Measurements from ENCODE around the gene MGARP.

Gene MGARP

GRCh38 chr4:139243448-139244365 lies 36.3 kb downstream of the MGARP start:
- DNase-seq, result no peak

GRCh38 chr4:139242511-139243051 lies 37.4 kb downstream of the MGARP start:
- no peak for DNase-seq

- DNase-seq, result no peak
These were observed 38.3 kb downstream of the MGARP start for GRCh38 chr4:139241784-139242151.

GRCh38 chr4:139241086-139241783 lies 38.8 kb downstream of the MGARP start:
- DNase-seq, result no peak

GRCh38 chr4:139239127-139239772 lies 40.8 kb downstream of the MGARP start:
- no peak for DNase-seq

- DNase-seq, result no peak
These were observed 45.8 kb downstream of the MGARP start for GRCh38 chr4:139234253-139234652.

GRCh38 chr4:139229534-139230039 lies 50.4 kb downstream of the MGARP start:
- DNase-seq, result peak; percentile 55

GRCh38 chr4:139227729-139228404 lies 52.2 kb downstream of the MGARP start:
- DNase-seq, result peak; percentile 27

- no peak for DNase-seq
These were observed 56.2 kb downstream of the MGARP start for GRCh38 chr4:139223682-139224317.

- no peak for DNase-seq
These were observed 57.8 kb downstream of the MGARP start for GRCh38 chr4:139222215-139222614.

- no peak for DNase-seq
These were observed 58.3 kb downstream of the MGARP start for GRCh38 chr4:139221687-139222086.

- DNase-seq, result no peak
These were observed 60.5 kb downstream of the MGARP start for GRCh38 chr4:139219450-139220055.

All from NCI-H82 (cell line).